SK-N-SH treated with all-trans-retinoic acid at 6 μM for 48 hours (cell line): ENCODE data around the gene HACD4.

Source experiments
- ATAC-seq: fragments of 200-7000 bp; cut with Tn5 transposase; 3 replicates; pipeline ENCODE4 v1.9.1; 2020; ENCODE audit warnings: mild to moderate bottlenecking, moderate library complexity
- ARNTL ChIP-seq: fragments of 450-650 bp; formaldehyde crosslinking; IDR thresholded peaks from 2 replicates; pipeline ENCODE4 v1.5.0; 2020; ENCODE audit warnings: low read depth, mild to moderate bottlenecking, moderate library complexity, borderline replicate concordance
- BACH2 ChIP-seq: fragments of 250-450 bp; sonication (Bioruptor Pico); IDR thresholded peaks from 2 replicates; pipeline ENCODE4 v1.9.0; 2021; ENCODE audit warnings: mild to moderate bottlenecking, borderline replicate concordance
- CREB5 ChIP-seq: fragments of 250-450 bp; sonication (Bioruptor Pico); IDR thresholded peaks from 2 replicates; pipeline ENCODE4 v1.5.1; 2020; ENCODE audit warnings: low read depth, mild to moderate bottlenecking, moderate library complexity
- CSDC2 ChIP-seq: fragments of 250-450 bp; sonication (Bioruptor Pico); IDR thresholded peaks from 2 replicates; pipeline ENCODE4 v1.5.0; 2020; ENCODE audit warnings: mild to moderate bottlenecking, moderate library complexity
- ESRRG ChIP-seq: fragments of 250-450 bp; sonication (Bioruptor Pico); IDR thresholded peaks from 2 replicates; pipeline ENCODE4 v1.6.1; 2021; ENCODE audit warnings: mild to moderate bottlenecking
- GLIS3 ChIP-seq: fragments of 250-450 bp; sonication (Bioruptor Pico); IDR thresholded peaks from 2 replicates; pipeline ENCODE4 v1.5.0; 2020; ENCODE audit warnings: mild to moderate bottlenecking, moderate library complexity
- ISL1 ChIP-seq: fragments of 250-450 bp; sonication (Bioruptor Pico); IDR thresholded peaks from 2 replicates; pipeline ENCODE4 v2.1.2; 2022; ENCODE audit warnings: mild to moderate bottlenecking, moderate library complexity
- OSR1 ChIP-seq: fragments of 250-450 bp; sonication (Bioruptor Pico); IDR thresholded peaks from 2 replicates; pipeline ENCODE4 v1.8.0; 2022; ENCODE audit warnings: moderate library complexity, mild to moderate bottlenecking, inconsistent platforms
- PATZ1 ChIP-seq: fragments of 250-450 bp; sonication (Bioruptor Pico); IDR thresholded peaks from 2 replicates; pipeline ENCODE4 v1.8.0; 2020; ENCODE audit warnings: mild to moderate bottlenecking, moderate library complexity, borderline replicate concordance
- PPARA ChIP-seq: fragments of 250-450 bp; sonication (Bioruptor Pico); IDR thresholded peaks from 2 replicates; pipeline ENCODE4 v1.5.0; 2020; ENCODE audit warnings: mild to moderate bottlenecking, borderline replicate concordance
- TOX ChIP-seq: fragments of 250-450 bp; sonication (Bioruptor Pico); IDR thresholded peaks from 2 replicates; pipeline ENCODE4 v1.8.0; 2021; ENCODE audit warnings: mild to moderate bottlenecking, moderate library complexity, borderline replicate concordance
- TSHZ2 ChIP-seq: fragments of 250-450 bp; sonication (Bioruptor Pico); IDR thresholded peaks from 2 replicates; pipeline ENCODE4 v1.5.0; 2020; ENCODE audit warnings: mild to moderate bottlenecking, moderate library complexity
- ZFP30 ChIP-seq: fragments of 450-650 bp; formaldehyde crosslinking; IDR thresholded peaks from 2 replicates; pipeline ENCODE4 v1.5.0; 2022; ENCODE audit warnings: mild to moderate bottlenecking, moderate library complexity
- ZNF565 ChIP-seq: fragments of 450-650 bp; formaldehyde crosslinking; conservative IDR thresholded peaks from 2 replicates; pipeline ENCODE4 v1.5.0; 2020; ENCODE audit warnings: low read depth, mild to moderate bottlenecking, moderate library complexity
- ZNF70 ChIP-seq: fragments of 450-650 bp; formaldehyde crosslinking; IDR thresholded peaks from 2 replicates; pipeline ENCODE4 v1.5.0; 2020; ENCODE audit warnings: mild to moderate bottlenecking, moderate library complexity

The HACD4 gene

GRCh38 chr9:20962536-20963225 lies 68.8 kb downstream of the HACD4 start (continued):
- TF ChIP-seq PATZ1 (CRISPR knock-in tag) (no peak), OSR1 (no peak)

GRCh38 chr9:20950707-20951106 lies 80.7 kb downstream of the HACD4 start:
- ATAC-seq: no peak
- TF ChIP-seq ZNF565 (CRISPR knock-in tag): no peak
- TF ChIP-seq CREB5 (CRISPR knock-in tag): no peak
- TF ChIP-seq ISL1 (CRISPR knock-in tag): no peak
- TF ChIP-seq BACH2 (CRISPR knock-in tag): no peak
- TF ChIP-seq ESRRG (CRISPR knock-in tag): no peak
- no peak for TF ChIP-seq TOX (CRISPR knock-in tag)
- TF ChIP-seq ARNTL: no peak
- no peak for TF ChIP-seq PATZ1 (CRISPR knock-in tag)
- no peak for TF ChIP-seq PPARA (CRISPR knock-in tag)
- no peak for TF ChIP-seq CSDC2 (CRISPR knock-in tag)
- no peak for TF ChIP-seq ZFP30 (CRISPR knock-in tag)
- no peak for TF ChIP-seq GLIS3 (CRISPR knock-in tag)
- no peak for TF ChIP-seq TSHZ2 (CRISPR knock-in tag)
- no peak for TF ChIP-seq ZNF70
